CD4-positive, CD25-positive, alpha-beta regulatory T cell (primary cell): ENCODE measurements around the gene SFXN5. TPM values are rescaled to one million over a fixed set of nuclear protein-coding genes. Genes with fewer than 3 reads are reported as not detected.

Experiments
- ATAC-seq, 2 donors: fragments of 150-1000 bp; cut with Tn5 transposase; one replicate each; pipeline ENCODE4 v1.10.0; 2021; ENCODE audit warnings: low read depth in 2 of 2, moderate number of reproducible peaks in 2 of 2, moderate library complexity in 1 of 2
- DNase-seq, 3 donors: peaks; one replicate each; pipeline versions ENCODE4 v3.0.0 to v3.0.0-alpha.2; 2012 to 2022; ENCODE audit warnings: mixed read lengths in 1 of 3
- H3K27ac ChIP-seq: one replicate; pipeline ENCODE4 v1.7.0; 2013; ENCODE audit warnings: mild to moderate bottlenecking, low read length; ENCODE audit not compliant: insufficient read depth, poor library complexity, severe bottlenecking
- H3K27me3 ChIP-seq: one replicate; pipeline ENCODE4 v1.7.0; 2013; ENCODE audit warnings: low read length; ENCODE audit not compliant: control insufficient read depth, insufficient read depth
- H3K36me3 ChIP-seq: one replicate; pipeline ENCODE4 v1.7.0; 2013; ENCODE audit warnings: mild to moderate bottlenecking, low read length, moderate library complexity; ENCODE audit not compliant: control insufficient read depth, insufficient read depth
- H3K4me1 ChIP-seq: 2 replicates; pipeline ENCODE4 v1.7.0; 2013; ENCODE audit warnings: mild to moderate bottlenecking, low read length; ENCODE audit not compliant: insufficient read depth, control insufficient read depth, poor library complexity, severe bottlenecking
- H3K4me3 ChIP-seq: one replicate; pipeline ENCODE4 v1.7.0; 2013; ENCODE audit warnings: low read depth, mild to moderate bottlenecking, low read length, moderate library complexity
- H3K9me3 ChIP-seq, 2 experiments: 1 replicate in 1 of 2; 2 replicates in 1 of 2; pipeline ENCODE4 v1.7.0; 2013; ENCODE audit warnings: low read length in 2 of 2, mild to moderate bottlenecking in 1 of 2, moderate library complexity in 1 of 2; ENCODE audit not compliant: control insufficient read depth in 2 of 2
- H3K27ac Mint-ChIP-seq, 3 donors: one replicate each; pipeline ENCODE4 v1.8.0; 2020 to 2022; ENCODE audit warnings: mild to moderate bottlenecking in 3 of 3, mixed read lengths in 3 of 3, moderate library complexity in 2 of 3
- H3K27me3 Mint-ChIP-seq: one replicate; pipeline ENCODE4 v1.8.0; 2022; ENCODE audit warnings: mild to moderate bottlenecking, mixed read lengths
- H3K36me3 Mint-ChIP-seq: one replicate; pipeline ENCODE4 v1.8.0; 2020; ENCODE audit warnings: mixed read lengths
- H3K4me1 Mint-ChIP-seq, 4 donors: one replicate each; pipeline ENCODE4 v1.8.0; 2020 to 2022; ENCODE audit warnings: mixed read lengths in 4 of 4, mild to moderate bottlenecking in 1 of 4
- H3K4me3 Mint-ChIP-seq, 4 donors: one replicate each; pipeline ENCODE4 v1.8.0; 2020 to 2022; ENCODE audit warnings: mild to moderate bottlenecking in 4 of 4, mixed read lengths in 4 of 4, moderate library complexity in 3 of 4
- H3K9me3 Mint-ChIP-seq, 7 donors: one replicate each; pipeline ENCODE4 v1.8.0; 2020 to 2022; ENCODE audit warnings: mixed read lengths in 7 of 7, mild to moderate bottlenecking in 3 of 7, moderate library complexity in 2 of 7
- polyA plus RNA-seq, 4 donors: library from polyadenylated mRNA; unstranded; fragments of 300-500 nt; fragmentation: Illumina TruSeq; gene quantifications; one replicate each; pipeline ENCODE4 v1.2.3, GENCODE V29; 2021
- total RNA-seq: library from RNA; stranded (reverse); gene quantifications from one replicate; pipeline ENCODE4 v1.2.3, GENCODE V29; 2022

The SFXN5 gene
- total and polyA plus RNA-seq, 5 donors from 2014 or later = 1.0 to 8.0 (median 1.9) TPM

- Histone ChIP-seq H3K4me1 (no peaks in the 10 kb centered on the region), H3K36me3 (no peaks in the 10 kb centered on the region), H3K4me3 (no peak overlapping the region), H3K9me3 (no peaks in the 10 kb centered on the region), H3K27me3 (no peaks in the 10 kb centered on the region), H3K27ac (no peak overlapping the region)
- Mint-ChIP-seq H3K4me3 (no peak overlapping the region), H3K4me1 (no peaks in the 10 kb centered on the region), H3K36me3 (peaks cover 9% of the 10 kb centered on the region), H3K9me3 (no peaks in the 10 kb centered on the region), H3K27ac (no peak overlapping the region), H3K27me3 (no peaks in the 10 kb centered on the region)
- no peak for DNase-seq
- no peak for ATAC-seq
Observed at GRCh38 chr2:72946466-72946865, 125.0 kb downstream of the SFXN5 start.

DNA sequence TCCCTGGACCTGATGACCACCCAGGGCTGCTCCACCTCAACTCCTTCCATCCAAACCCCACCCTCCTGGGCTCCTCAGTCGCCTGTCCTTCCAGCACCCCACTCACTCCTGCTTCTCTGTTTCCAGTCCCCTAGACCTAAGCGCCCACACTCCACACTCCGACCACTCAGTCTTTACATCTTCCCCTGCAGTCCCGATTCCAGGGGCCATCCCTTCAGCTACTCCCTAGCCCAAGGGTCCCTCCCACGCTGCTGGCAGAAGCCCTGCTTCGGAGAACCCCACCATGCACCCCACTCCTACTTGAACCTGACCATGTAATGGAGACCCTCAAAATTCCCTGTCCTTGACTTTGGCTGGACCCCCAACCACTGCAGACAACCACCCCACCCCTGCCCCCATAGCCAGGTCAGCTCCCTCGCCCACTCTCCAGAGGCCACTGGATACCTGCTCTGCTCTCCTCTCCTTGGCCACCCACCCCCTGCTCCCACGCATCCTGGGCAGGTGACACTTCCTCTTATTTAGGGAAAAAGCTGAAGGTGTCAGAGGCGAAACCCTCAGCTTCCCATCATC lies 126.0 kb downstream of the SFXN5 start:
- Mint-ChIP-seq H3K27ac (no peak overlapping the region), H3K36me3 (peaks cover 9% of the 10 kb centered on the region), H3K9me3 (no peaks in the 10 kb centered on the region), H3K4me3 (no peak overlapping the region), H3K4me1 (no peaks in the 10 kb centered on the region), H3K27me3 (no peaks in the 10 kb centered on the region)
- Histone ChIP-seq H3K9me3 (no peaks in the 10 kb centered on the region), H3K4me1 (no peaks in the 10 kb centered on the region), H3K27me3 (no peaks in the 10 kb centered on the region), H3K27ac (no peak overlapping the region), H3K36me3 (no peaks in the 10 kb centered on the region), H3K4me3 (no peak overlapping the region)
- ATAC-seq = no peak
- DNase-seq = no peak

DNA sequence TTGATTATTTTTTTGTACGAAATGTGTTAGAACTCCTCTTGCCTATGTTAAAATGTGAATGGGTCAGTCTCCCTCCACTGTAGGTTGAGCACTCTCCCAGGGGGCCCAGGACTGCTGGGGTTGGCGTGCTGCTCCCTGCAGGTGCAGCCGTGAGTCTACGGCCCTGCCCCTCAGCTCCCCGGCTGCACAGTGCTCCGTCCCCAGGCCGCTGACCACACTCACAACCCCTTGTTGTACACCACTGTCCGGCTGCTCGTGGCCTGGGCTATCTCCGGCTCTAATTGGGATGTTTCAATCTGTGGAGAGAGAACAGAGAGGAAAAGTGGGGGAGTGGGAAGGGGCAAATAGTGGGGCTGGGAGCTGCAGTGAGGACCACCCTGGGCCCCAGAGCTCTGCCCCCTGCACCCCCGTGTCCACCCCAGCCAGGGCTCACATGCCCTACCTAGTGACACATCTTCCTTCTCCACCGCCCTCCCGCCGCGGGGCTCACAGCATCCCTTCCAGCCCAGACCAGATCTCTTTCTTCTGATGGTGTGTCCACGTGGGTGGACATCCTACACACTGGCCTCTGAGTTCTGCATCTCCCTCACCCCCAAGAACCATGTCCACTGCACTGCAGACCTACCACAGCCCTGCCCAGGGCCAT lies 126.6 kb downstream of the SFXN5 start:
- Mint-ChIP-seq H3K9me3 (no peaks in the 10 kb centered on the region), H3K27me3 (no peaks in the 10 kb centered on the region), H3K4me3 (no peak overlapping the region), H3K27ac (peak overlapping the region in 1 of 3 donors; percentile 49), H3K4me1 (no peaks in the 10 kb centered on the region), H3K36me3 (peaks cover 9% of the 10 kb centered on the region)
- H3K27me3 ChIP-seq = no peaks in the 10 kb centered on the region
- H3K4me1 ChIP-seq = no peaks in the 10 kb centered on the region
- DNase-seq (no peak), ATAC-seq (no peak)
- H3K4me3 ChIP-seq = no peak overlapping the region
- no peaks in the 10 kb centered on the region for H3K9me3 ChIP-seq
- H3K36me3 ChIP-seq = no peaks in the 10 kb centered on the region
- no peak overlapping the region for H3K27ac ChIP-seq

- Mint-ChIP-seq H3K4me3 (no peak overlapping the region), H3K27me3 (peaks cover 7% of the 10 kb centered on the region), H3K27ac (no peak overlapping the region), H3K36me3 (peaks cover 9% of the 10 kb centered on the region), H3K9me3 (no peaks in the 10 kb centered on the region), H3K4me1 (no peaks in the 10 kb centered on the region)
- no peak for ATAC-seq
- Histone ChIP-seq H3K36me3 (no peaks in the 10 kb centered on the region), H3K27ac (no peak overlapping the region), H3K4me3 (no peak overlapping the region), H3K9me3 (no peaks in the 10 kb centered on the region), H3K4me1 (no peaks in the 10 kb centered on the region), H3K27me3 (no peaks in the 10 kb centered on the region)
- DNase-seq = no peak
Observed at GRCh38 chr2:72943540-72944395, 127.7 kb downstream of the SFXN5 start.

DNA sequence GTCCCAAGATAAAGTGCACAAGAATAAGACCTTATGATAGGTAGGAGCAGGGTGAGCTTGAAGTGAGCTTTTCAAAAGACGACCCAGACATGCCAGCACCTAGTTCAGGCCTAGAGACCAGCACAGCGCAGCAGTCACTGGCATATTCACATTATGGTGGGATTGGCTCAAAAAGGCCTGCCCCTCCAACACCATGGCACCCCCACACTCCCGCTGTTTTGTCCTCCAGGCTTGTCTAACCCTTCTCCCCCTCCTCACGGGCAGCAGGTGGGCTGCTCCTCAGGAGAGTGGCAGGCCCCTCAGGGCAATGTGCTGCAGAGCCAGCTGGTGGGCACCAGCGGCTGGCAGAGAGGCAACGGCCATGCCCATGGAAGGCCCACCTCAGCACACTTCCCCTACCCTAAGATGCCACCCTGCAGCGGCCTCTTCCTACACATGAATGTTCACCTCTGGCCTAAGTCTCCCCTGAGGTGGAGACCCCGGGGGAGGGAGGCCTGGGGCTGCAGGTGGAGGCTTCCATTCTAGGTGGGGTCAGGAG lies 128.6 kb downstream of the SFXN5 start:
- Histone ChIP-seq H3K4me3 (no peak overlapping the region), H3K27me3 (no peaks in the 10 kb centered on the region), H3K27ac (no peak overlapping the region), H3K36me3 (no peaks in the 10 kb centered on the region), H3K9me3 (no peaks in the 10 kb centered on the region), H3K4me1 (no peaks in the 10 kb centered on the region)
- Mint-ChIP-seq H3K36me3 (peaks cover 9% of the 10 kb centered on the region), H3K4me1 (no peaks in the 10 kb centered on the region), H3K27me3 (peaks cover 8% of the 10 kb centered on the region), H3K9me3 (no peaks in the 10 kb centered on the region), H3K4me3 (no peak overlapping the region), H3K27ac (no peak overlapping the region)
- DNase-seq (no peak), ATAC-seq (no peak)

DNA sequence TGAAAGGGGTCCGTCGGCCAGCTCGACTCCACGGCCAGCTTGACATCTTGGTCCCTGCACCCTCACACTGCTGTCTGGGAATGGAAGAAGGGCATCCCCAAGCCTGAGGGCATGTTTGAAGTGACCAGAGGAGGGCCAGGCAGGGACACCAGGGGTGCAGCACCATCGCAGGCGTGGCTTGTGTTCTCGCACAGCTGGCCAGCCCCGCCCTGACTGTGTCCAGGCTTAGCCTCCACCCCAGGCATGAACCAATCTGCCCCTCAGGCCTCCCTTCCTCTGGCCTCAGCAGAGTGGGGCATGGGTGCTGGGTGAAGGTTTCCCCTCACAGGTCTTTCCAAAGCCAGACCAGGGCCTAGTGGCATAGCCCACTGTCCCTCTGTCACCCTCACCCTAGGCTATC lies 129.2 kb downstream of the SFXN5 start:
- Mint-ChIP-seq H3K36me3 (peaks cover 9% of the 10 kb centered on the region), H3K27ac (no peak overlapping the region), H3K4me3 (no peak overlapping the region), H3K9me3 (no peaks in the 10 kb centered on the region), H3K4me1 (no peaks in the 10 kb centered on the region), H3K27me3 (peaks cover 8% of the 10 kb centered on the region)
- no peaks in the 10 kb centered on the region for H3K27me3 ChIP-seq
- H3K9me3 ChIP-seq = no peaks in the 10 kb centered on the region
- H3K27ac ChIP-seq = no peak overlapping the region
- no peaks in the 10 kb centered on the region for H3K36me3 ChIP-seq
- ATAC-seq (no peak), DNase-seq (no peak)
- H3K4me3 ChIP-seq = no peak overlapping the region
- no peaks in the 10 kb centered on the region for H3K4me1 ChIP-seq

- Mint-ChIP-seq H3K27me3 (peaks cover 8% of the 10 kb centered on the region), H3K4me3 (no peak overlapping the region), H3K27ac (no peak overlapping the region), H3K4me1 (no peaks in the 10 kb centered on the region), H3K36me3 (peaks cover 7% of the 10 kb centered on the region), H3K9me3 (no peaks in the 10 kb centered on the region)
- no peaks in the 10 kb centered on the region for H3K36me3 ChIP-seq
- no peak overlapping the region for H3K4me3 ChIP-seq
- no peak overlapping the region for H3K27ac ChIP-seq
- ATAC-seq = no peak
- H3K27me3 ChIP-seq = no peaks in the 10 kb centered on the region
- H3K9me3 ChIP-seq = no peaks in the 10 kb centered on the region
- no peaks in the 10 kb centered on the region for H3K4me1 ChIP-seq
- no peak for DNase-seq
Observed at GRCh38 chr2:72940786-72941185, 130.7 kb downstream of the SFXN5 start.
